ENCODE results near the gene SLC17A6.

GRCh38 chr11:22415476-22415875, 77.3 kb downstream of the SLC17A6 start:
- no peak for TF ChIP-seq POLR2A (IDR thresholded peaks at IDR 0.05; ENCODE audit: low read length)
- TF ChIP-seq GATA1 (IDR thresholded peaks at IDR 0.05; ENCODE audit: low read depth, low read length), result no peak

All from erythroblast (primary cell).